K562 (cell line): ENCODE results near the gene VRK2. TPM values are rescaled to one million over a fixed set of nuclear protein-coding genes. Genes with fewer than 3 reads are reported as not detected.

ENCODE experiments used
- ATAC-seq: fragments of 200-7000 bp; cut with Tn5 transposase; 3 replicates; pipeline ENCODE4 v1.9.1; 2020; ENCODE audit warnings: moderate library complexity
- BruUV-seq: library from RNA; stranded (reverse); fragments of 400-500 nt; replicated peaks from 2 replicates; lab custom pipeline; 2021; lab: Mats Ljungman, UMichigan
- CTCF ChIA-PET: fragments of 300-600 bp; formaldehyde crosslinking; extraction: SDS; loops from one replicate; lab custom pipeline; 2021; ENCODE audit warnings: low intra/inter-chr PET ratio; lab: Yijun Ruan, JAX
- POLR2A ChIA-PET: fragments of 300-600, 350-650 bp; sonication (Branson Sonifier 250); formaldehyde crosslinking; extraction: SDS; loops from one replicate; lab custom pipeline; 2021; ENCODE audit warnings: antibody characterized with exemption, inconsistent platforms; lab: Yijun Ruan, JAX
- DNase-seq, 4 experiments: peaks; one replicate each; pipeline versions ENCODE4 v3.0.0 to v3.0.0-alpha.2; 2011 to 2018; ENCODE audit warnings: low spot score in 3 of 4, mixed read lengths in 3 of 4; ENCODE audit errors: extremely low read depth in 1 of 4
- FAIRE-seq: peaks from 2 replicates; lab custom pipeline; 2011; peaks lifted over from hg19 to GRCh38; lab: Jason Lieb, UNC
- H2AFZ ChIP-seq: 2 replicates; pipeline ENCODE4 v1.6.0; 2011; ENCODE audit warnings: low read depth, low read length, control low read depth, inconsistent platforms
- H3K27ac ChIP-seq: fragments of 200-600 bp; 3 replicates; pipeline ENCODE4 v1.8.0; 2011; ENCODE audit warnings: low read depth, mild to moderate bottlenecking, control low read depth, inconsistent platforms, low read length, moderate library complexity, mixed read lengths; ENCODE audit errors: extremely low read depth
- H3K27me3 ChIP-seq, 2 experiments: fragments of 300-600 bp in 1 of 2; 2 replicates in 1 of 2; 3 replicates in 1 of 2; pipeline versions ENCODE4 v1.6.0 to v1.8.0; 2011; ENCODE audit warnings: inconsistent platforms in 2 of 2, low read length in 2 of 2, mild to moderate bottlenecking in 1 of 2, mixed read lengths in 1 of 2, moderate library complexity in 1 of 2; ENCODE audit not compliant: control insufficient read depth in 2 of 2, insufficient read depth in 2 of 2
- H3K36me3 ChIP-seq: fragments of 300-600 bp; 3 replicates; pipeline ENCODE4 v1.8.0; 2011; ENCODE audit warnings: mild to moderate bottlenecking, low read length, inconsistent platforms; ENCODE audit not compliant: control insufficient read depth, insufficient read depth
- H3K4me1 ChIP-seq, 2 experiments: fragments of 200-600 bp in 1 of 2; replicated peaks in 1 of 2; 2 replicates in 1 of 2; 3 replicates in 1 of 2; pipeline versions ENCODE4 v1.5.1 to v1.8.0; 2011; ENCODE audit warnings: inconsistent platforms in 2 of 2, low read length in 2 of 2, mild to moderate bottlenecking in 1 of 2, mixed read lengths in 1 of 2, moderate library complexity in 1 of 2; ENCODE audit not compliant: control insufficient read depth in 2 of 2, insufficient read depth in 2 of 2
- H3K4me2 ChIP-seq: 2 replicates; pipeline ENCODE4 v1.6.1; 2011; ENCODE audit warnings: low read length, control low read depth, inconsistent platforms, mixed read lengths; ENCODE audit not compliant: insufficient read depth
- H3K4me3 ChIP-seq: fragments of 200-600 bp; sonication (generic), shearing (Covaris generic); 2 replicates; pipeline ENCODE4 v1.5.1; 2016; ENCODE audit warnings: control low read depth, inconsistent platforms
- H3K79me2 ChIP-seq: fragments of 200-600 bp; 3 replicates; pipeline ENCODE4 v1.8.0; 2011; ENCODE audit warnings: low read length, inconsistent platforms; ENCODE audit not compliant: control insufficient read depth, insufficient read depth
- H3K9ac ChIP-seq, 2 experiments: 2 replicates each; pipeline versions ENCODE4 v1.6.0 to v1.6.1; 2011; ENCODE audit warnings: low read depth in 2 of 2, low read length in 2 of 2, control low read depth in 1 of 2, inconsistent platforms in 1 of 2, mild to moderate bottlenecking in 1 of 2, mixed read lengths in 1 of 2; ENCODE audit not compliant: insufficient read depth in 1 of 2
- H3K9me1 ChIP-seq: one replicate; pipeline ENCODE4 v1.6.0; 2011; ENCODE audit warnings: inconsistent platforms, mild to moderate bottlenecking, low read length, moderate library complexity; ENCODE audit not compliant: control insufficient read depth, insufficient read depth
- H3K9me3 ChIP-seq: replicated peaks from 2 replicates; pipeline ENCODE4 v1.5.1; 2011; ENCODE audit warnings: low read depth, low read length, inconsistent platforms; ENCODE audit not compliant: control insufficient read depth, insufficient read depth
- H4K20me1 ChIP-seq: replicated peaks from 2 replicates; pipeline ENCODE4 v1.6.1; 2011; ENCODE audit warnings: low read length, inconsistent platforms, mixed read lengths; ENCODE audit not compliant: control insufficient read depth, insufficient read depth
- CREM ChIP-seq: IDR thresholded peaks from 2 replicates; pipeline ENCODE4 v1.6.1; 2014; ENCODE audit warnings: antibody characterized with exemption, low read depth
- ILF3 ChIP-seq: fragments of 450-650 bp; IDR thresholded peaks from 2 replicates; pipeline ENCODE4 v1.6.1; 2018; ENCODE audit warnings: antibody characterized with exemption, mild to moderate bottlenecking, moderate library complexity, borderline replicate concordance
- JUNB ChIP-seq: fragments of 450-650 bp; formaldehyde crosslinking; conservative IDR thresholded peaks from 2 replicates; pipeline ENCODE4 v1.4.0; 2020; ENCODE audit warnings: mild to moderate bottlenecking
- MTA1 ChIP-seq: fragments of 450-650 bp; IDR thresholded peaks from 2 replicates; pipeline ENCODE4 v1.6.1; 2017; ENCODE audit warnings: borderline replicate concordance
- PHF21A ChIP-seq: fragments of 450-650 bp; IDR thresholded peaks from 2 replicates; pipeline ENCODE4 v1.6.1; 2017; ENCODE audit warnings: low read depth, borderline replicate concordance
- POLR2H ChIP-seq: IDR thresholded peaks from 2 replicates; pipeline ENCODE4 v1.6.1; 2016; ENCODE audit warnings: missing genetic modification characterization, low read depth, mild to moderate bottlenecking, control low read depth, missing compliant biosample characterization, moderate library complexity
- SAFB2 ChIP-seq: fragments of 200-400 bp; formaldehyde crosslinking; IDR thresholded peaks from 2 replicates; pipeline ENCODE4 v1.6.1; 2018; ENCODE audit warnings: borderline replicate concordance, low read length, low read depth, moderate library complexity; ENCODE audit not compliant: severe bottlenecking
- SIN3B ChIP-seq: fragments of 450-650 bp; IDR thresholded peaks from 2 replicates; pipeline ENCODE4 v1.6.1; 2017; ENCODE audit warnings: low read depth, mild to moderate bottlenecking, moderate library complexity
- SREBF1 ChIP-seq: fragments of 150-350 bp; IDR thresholded peaks from 2 replicates; pipeline ENCODE4 v1.6.1; 2014; ENCODE audit warnings: antibody characterized with exemption, low read depth, low read length, borderline replicate concordance
- TCF15 ChIP-seq: fragments of 250-450 bp; sonication (Bioruptor Pico); IDR thresholded peaks from 2 replicates; pipeline ENCODE4 v1.8.0; 2022; ENCODE audit warnings: moderate library complexity, mild to moderate bottlenecking, inconsistent platforms
- TFE3 ChIP-seq: fragments of 450-650 bp; formaldehyde crosslinking; IDR thresholded peaks from 2 replicates; pipeline ENCODE4 v1.4.0; 2020; ENCODE audit warnings: mild to moderate bottlenecking, mixed read lengths
- USF1 ChIP-seq: sonication (generic); formaldehyde crosslinking; IDR thresholded peaks from 2 replicates; pipeline ENCODE4 v1.9.0; 2022; ENCODE audit warnings: mild to moderate bottlenecking, missing genetic modification reagents
- ZNF274 ChIP-seq: IDR thresholded peaks from 2 replicates; pipeline ENCODE4 v1.6.1; 2011; ENCODE audit warnings: low read depth, mild to moderate bottlenecking, low read length, moderate library complexity, borderline replicate concordance
- ZNF644 ChIP-seq: fragments of 200-800 bp; sonication (Bioruptor generic); IDR thresholded peaks from 2 replicates; pipeline ENCODE4 v1.6.1; 2016; ENCODE audit warnings: low read depth, missing genetic modification characterization, missing compliant biosample characterization
- WGBS: fragments of 100-300 bp; shearing (Covaris generic); methylation state at CpG from one replicate; pipeline ENCODE4 v1.1.6; 2016; ENCODE audit warnings: low coverage, mixed read lengths; ENCODE audit not compliant: insufficient coverage; ENCODE audit errors: missing lambda C conversion rate; 5-methylcytosine and 5-hydroxymethylcytosine counted together
- in situ Hi-C: fragments of 300-500 bp; cut with MboI; formaldehyde crosslinking; loops from 4 replicates; pipeline ENCODE4 v1.15.0; 2018; ENCODE audit warnings: inconsistent platforms, mixed read lengths
- intact Hi-C: fragments of 100-400 bp; cut with micrococcal nuclease; formaldehyde crosslinking; loops from 2 replicates; pipeline ENCODE4 v1.14.2; 2022
- polyA plus RNA-seq, 8 experiments: library from polyadenylated mRNA; depleted of rRNA in 4 of 8; stranded (reverse) in 5 of 8; unstranded in 3 of 8; fragments of >200 nt; fragmentation: Nextera tagmentation in 2 of 8; fragmentation: Illumina TruSeq in 1 of 8; extraction: Ambion mirVana in 2 of 8; extraction: Trizol in 1 of 8; gene quantifications; 2 replicates each; pipeline versions ENCODE4 v1.2.1 to v1.2.3, GENCODE V29; 2011 to 2014; ENCODE audit warnings: inconsistent platforms in 1 of 8, missing spikeins in 1 of 8
- total RNA-seq, 7 experiments: library from RNA; depleted of rRNA in 6 of 7; stranded (reverse); fragments of >200 nt in 6 of 7; fragmentation: Illumina TruSeq in 2 of 7; extraction: Trizol in 2 of 7; gene quantifications; 2 replicates each; pipeline versions ENCODE4 v1.2.1 to v1.2.3, GENCODE V29; 2011 to 2021; ENCODE audit warnings: low replicate concordance in 1 of 7
- TF ChIP-seq, protein P1 (sequence below), 2 experiments: fragments of 200-800 bp in 1 of 2; sonication (Bioruptor generic) in 1 of 2; sonication (generic) in 1 of 2; formaldehyde crosslinking in 1 of 2; IDR thresholded peaks in 1 of 2; conservative IDR thresholded peaks in 1 of 2; 2 replicates each; pipeline versions ENCODE4 v1.5.0 to v1.6.1; 2016 to 2020; ENCODE audit warnings: missing compliant biosample characterization in 1 of 2, missing genetic modification characterization in 1 of 2, missing genetic modification reagents in 1 of 2
- TF ChIP-seq, protein P2 (sequence below), 2 experiments: fragments of 450-650 bp in 1 of 2; sonication (generic) in 1 of 2; formaldehyde crosslinking in 1 of 2; IDR thresholded peaks in 1 of 2; conservative IDR thresholded peaks in 1 of 2; 2 replicates each; pipeline versions ENCODE4 v1.6.1 to v1.8.1; 2016 to 2023; ENCODE audit warnings: mild to moderate bottlenecking in 2 of 2, moderate library complexity in 2 of 2, inconsistent platforms in 1 of 2, missing genetic modification reagents in 1 of 2

The VRK2 gene
- total and polyA plus RNA-seq, 9 of the 15 experiments (the other 6 are each of a cell fraction or from before 2014, with no cell fraction given) = 22.6 to 49.2 (median 36.2) TPM

- 81% methylated on average over 2 of the region's 2 CpGs for WGBS
- peaks cover 24% of the 10 kb centered on the region; the same call in 2 of the 3 replicates for H3K36me3 ChIP-seq
- no peak overlapping the region for H3K4me3 ChIP-seq
- TF ChIP-seq TFE3 (CRISPR knock-in tag) (no peak), USF1 (CRISPR knock-in tag) (no peak), ILF3 (no peak), ZNF274 (no peak), TCF15 (CRISPR knock-in tag) (no peak), POLR2H (tag) (no peak), SAFB2 (no peak), SREBF1 (no peak), ZNF644 (no peak), MTA1 (no peak), CREM (no peak), PHF21A (no peak), SIN3B (no peak), JUNB (CRISPR knock-in tag) (no peak)
- TF ChIP-seq, protein P1, sequence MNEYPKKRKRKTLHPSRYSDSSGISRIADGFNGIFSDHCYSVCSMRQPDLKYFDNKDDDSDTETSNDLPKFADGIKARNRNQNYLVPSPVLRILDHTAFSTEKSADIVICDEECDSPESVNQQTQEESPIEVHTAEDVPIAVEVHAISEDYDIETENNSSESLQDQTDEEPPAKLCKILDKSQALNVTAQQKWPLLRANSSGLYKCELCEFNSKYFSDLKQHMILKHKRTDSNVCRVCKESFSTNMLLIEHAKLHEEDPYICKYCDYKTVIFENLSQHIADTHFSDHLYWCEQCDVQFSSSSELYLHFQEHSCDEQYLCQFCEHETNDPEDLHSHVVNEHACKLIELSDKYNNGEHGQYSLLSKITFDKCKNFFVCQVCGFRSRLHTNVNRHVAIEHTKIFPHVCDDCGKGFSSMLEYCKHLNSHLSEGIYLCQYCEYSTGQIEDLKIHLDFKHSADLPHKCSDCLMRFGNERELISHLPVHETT (CRISPR knock-in tag; conservative IDR thresholded peaks at IDR 0.05 in 1 of 2, IDR thresholded peaks at IDR 0.05 in 1 of 2) = no peak
- TF ChIP-seq, protein P2, sequence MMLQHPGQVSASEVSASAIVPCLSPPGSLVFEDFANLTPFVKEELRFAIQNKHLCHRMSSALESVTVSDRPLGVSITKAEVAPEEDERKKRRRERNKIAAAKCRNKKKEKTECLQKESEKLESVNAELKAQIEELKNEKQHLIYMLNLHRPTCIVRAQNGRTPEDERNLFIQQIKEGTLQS (IDR thresholded peaks at IDR 0.05) = no peak
- TF ChIP-seq, protein P2 (CRISPR knock-in tag; conservative IDR thresholded peaks at IDR 0.05) = no peak
- no peaks in the 10 kb centered on the region for H3K4me1 ChIP-seq
- no peaks in the 10 kb centered on the region for H3K9me3 ChIP-seq
- no peak overlapping the region for H2AFZ ChIP-seq
- no peak overlapping the region for H3K27ac ChIP-seq
- H3K9me1 ChIP-seq = no peaks in the 10 kb centered on the region
- ChIA-PET CTCF (no interaction called here), POLR2A (interaction anchor here (0.6 to 1.5 kb wide), 2 partner anchors 9 to 18 kb away, joined by 4 to 9 read pairs; no protein-coding TSS in a partner anchor)
- H3K4me2 ChIP-seq = no peak overlapping the region
- no peaks in the 10 kb centered on the region for H4K20me1 ChIP-seq
- no peak overlapping the region for H3K9ac ChIP-seq
- H3K79me2 ChIP-seq = 0 out of 3 replicates have a peak, but pooled peaks cover 4% of the 10 kb centered on the region
- intact Hi-C loops (no loop called here), in situ Hi-C loops (no loop called here)
- no peak for ATAC-seq
- no TSS peak for BruUV-seq
- FAIRE-seq = no peak
- no peak for DNase-seq
- H3K27me3 ChIP-seq = no peaks in the 10 kb centered on the region
Measured at GRCh38 chr2:58063641-58064040, 17.0 kb downstream of the VRK2 start.
